ENCODE measurements around the gene KCNJ5.

The KCNJ5 gene

DNA sequence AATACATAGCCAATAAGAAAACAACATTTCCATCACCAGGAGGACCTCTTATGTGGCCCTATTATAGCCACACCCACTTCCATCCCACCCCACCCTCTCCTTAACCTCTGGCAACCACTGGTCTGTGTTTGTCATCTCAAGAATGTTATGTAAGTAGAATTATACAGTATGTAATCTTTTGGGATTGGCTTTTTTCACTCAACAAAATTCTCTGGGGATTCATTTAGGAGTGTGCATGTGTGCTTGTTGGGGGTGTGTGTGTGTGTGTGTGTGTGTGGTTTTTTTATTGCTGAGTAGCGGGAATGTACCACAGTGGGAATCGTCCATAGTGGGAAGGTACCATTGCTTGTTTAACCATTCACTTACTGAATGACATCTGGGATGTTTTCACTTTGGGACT, 5.2 kb downstream of the KCNJ5 start:
- DNase-seq: no peak

- no peak for DNase-seq
Observed at GRCh38 chr11:128897826-128898225, 6.7 kb downstream of the KCNJ5 start.

GRCh38 chr11:128898580-128899344, 7.6 kb downstream of the KCNJ5 start:
- DNase-seq: no peak

DNA sequence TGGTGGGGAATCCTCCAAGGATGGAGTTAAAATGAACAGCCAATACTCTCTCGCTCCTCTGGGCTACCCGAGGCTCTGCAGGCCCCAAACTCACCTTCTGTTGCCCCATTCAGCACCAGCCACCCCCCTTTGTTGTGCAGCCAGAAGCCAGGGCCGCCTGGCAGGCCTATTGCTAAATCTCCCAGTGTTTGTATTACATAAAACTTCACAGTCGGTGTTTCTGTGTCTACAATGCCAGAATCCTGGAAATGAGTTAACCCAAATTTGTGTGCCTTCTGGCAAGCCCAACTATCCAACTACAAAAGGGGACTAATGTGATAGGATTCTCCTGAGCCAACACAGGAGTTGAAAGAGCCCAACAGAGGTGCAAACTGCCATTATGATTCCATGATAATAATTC, 9.3 kb downstream of the KCNJ5 start:
- no peak for DNase-seq

DNA sequence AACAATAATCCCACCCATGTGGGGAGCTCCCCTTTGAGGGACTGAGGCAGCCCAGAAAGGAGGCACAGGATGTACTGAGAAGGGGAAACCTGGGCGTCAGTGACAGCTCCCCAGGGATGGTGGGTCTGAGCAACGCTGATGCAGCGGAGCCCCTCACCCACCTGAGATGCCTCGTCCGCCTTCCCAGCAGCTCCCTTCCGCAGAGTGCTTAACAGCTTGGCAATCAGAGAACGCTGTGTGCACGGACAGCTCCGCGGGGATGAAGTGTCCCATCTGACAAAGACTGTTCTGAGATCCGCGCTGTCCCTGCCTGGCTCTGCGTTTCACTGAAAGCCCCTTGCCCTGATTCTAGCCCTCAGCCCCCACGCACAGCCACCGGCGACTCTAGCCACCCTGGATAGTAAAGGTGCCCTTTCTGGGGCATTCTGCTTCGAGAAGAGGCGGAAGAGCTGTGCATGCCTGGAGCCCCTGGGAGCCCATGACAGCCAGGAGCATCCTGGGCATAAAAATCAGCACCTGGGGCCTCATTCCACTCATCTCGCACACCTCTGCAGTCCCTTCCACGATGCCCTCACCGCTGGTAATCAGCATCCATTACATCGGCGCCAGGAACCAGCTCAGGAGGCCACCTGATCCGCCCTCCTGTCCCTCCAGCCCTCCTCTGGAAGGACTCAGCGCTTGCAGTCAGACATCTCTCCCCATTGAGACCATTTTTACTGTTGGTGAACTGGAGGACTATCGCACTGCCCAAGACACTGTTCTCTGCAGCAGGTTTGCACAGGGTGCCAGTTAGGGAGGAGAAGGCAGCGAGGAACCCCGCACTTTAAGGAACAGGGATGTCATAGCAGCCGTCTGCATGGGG, 10.7 kb downstream of the KCNJ5 start:
- no peak for DNase-seq

DNA sequence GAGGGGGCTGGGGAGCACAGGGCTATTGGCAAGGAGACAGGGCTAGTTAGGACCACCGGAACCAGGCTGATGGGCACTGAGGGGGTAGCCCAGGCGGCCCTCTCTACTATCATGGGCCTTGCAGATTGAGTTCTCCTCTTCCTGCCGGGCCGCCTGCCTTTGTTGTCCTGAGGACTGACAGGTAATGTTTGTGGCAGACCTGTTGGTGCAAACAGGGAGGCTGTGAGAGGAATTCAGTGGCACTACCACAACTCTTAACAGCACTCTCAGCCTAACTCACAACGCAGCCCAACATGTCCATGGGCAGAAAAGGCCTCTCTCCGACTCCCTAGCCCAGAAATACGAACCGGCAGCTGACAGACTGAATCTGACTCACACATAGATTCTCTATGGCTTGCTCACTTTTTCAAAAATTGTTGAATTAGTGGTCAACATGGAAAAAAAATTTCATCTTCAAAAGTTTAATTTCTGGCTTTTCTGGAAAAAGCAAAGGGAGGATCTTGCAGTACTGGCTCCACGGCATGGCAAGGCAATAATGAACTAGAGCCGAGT, 11.4 kb downstream of the KCNJ5 start:
- no peak for DNase-seq

- DNase-seq: no peak
Observed at GRCh38 chr11:128903248-128904061, 12.3 kb downstream of the KCNJ5 start.

- no peak for DNase-seq
Observed at GRCh38 chr11:128904303-128904655, 13.1 kb downstream of the KCNJ5 start.

DNA sequence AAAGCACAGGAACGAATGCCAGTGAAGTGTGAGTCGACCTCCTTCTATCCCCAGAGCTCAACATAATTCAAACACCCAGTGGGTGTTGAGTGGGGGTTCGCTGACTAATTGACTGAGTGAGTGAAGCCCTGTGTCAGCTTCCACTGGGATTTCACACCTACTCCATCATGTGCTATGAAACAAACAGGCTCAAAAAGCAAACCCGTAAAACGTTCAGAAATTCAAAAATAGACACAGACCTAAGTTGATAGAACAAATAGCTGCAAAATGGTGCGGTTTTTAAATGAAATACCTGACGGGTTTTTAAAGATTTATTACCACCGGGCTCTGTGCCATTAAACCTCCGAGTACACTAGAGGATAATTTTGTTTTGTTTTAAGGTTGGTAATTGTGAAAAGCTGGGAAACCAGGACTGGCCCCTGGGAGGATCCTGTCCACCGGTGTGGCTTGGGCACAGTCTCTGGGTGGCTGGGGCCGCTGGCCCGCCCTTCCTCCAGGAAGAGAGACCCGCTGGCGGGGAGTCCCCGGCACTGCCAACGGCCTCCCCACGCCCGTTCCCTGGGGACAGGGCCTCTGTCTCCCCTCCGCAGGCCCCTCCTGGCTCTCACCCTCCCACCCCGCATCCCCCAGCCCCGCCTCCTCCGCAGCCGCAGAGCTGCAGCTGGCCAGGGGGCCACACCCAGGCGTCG, 13.6 kb downstream of the KCNJ5 start:
- DNase-seq: no peak

GRCh38 chr11:128905345-128906184, 14.4 kb downstream of the KCNJ5 start:
- DNase-seq: peak in 3 of 5 experiments; percentile 16 to 51 (median 25)

GRCh38 chr11:128906185-128907050, 15.3 kb downstream of the KCNJ5 start:
- no peak for DNase-seq

GRCh38 chr11:128907585-128907984, 16.4 kb downstream of the KCNJ5 start:
- DNase-seq: no peak

DNA sequence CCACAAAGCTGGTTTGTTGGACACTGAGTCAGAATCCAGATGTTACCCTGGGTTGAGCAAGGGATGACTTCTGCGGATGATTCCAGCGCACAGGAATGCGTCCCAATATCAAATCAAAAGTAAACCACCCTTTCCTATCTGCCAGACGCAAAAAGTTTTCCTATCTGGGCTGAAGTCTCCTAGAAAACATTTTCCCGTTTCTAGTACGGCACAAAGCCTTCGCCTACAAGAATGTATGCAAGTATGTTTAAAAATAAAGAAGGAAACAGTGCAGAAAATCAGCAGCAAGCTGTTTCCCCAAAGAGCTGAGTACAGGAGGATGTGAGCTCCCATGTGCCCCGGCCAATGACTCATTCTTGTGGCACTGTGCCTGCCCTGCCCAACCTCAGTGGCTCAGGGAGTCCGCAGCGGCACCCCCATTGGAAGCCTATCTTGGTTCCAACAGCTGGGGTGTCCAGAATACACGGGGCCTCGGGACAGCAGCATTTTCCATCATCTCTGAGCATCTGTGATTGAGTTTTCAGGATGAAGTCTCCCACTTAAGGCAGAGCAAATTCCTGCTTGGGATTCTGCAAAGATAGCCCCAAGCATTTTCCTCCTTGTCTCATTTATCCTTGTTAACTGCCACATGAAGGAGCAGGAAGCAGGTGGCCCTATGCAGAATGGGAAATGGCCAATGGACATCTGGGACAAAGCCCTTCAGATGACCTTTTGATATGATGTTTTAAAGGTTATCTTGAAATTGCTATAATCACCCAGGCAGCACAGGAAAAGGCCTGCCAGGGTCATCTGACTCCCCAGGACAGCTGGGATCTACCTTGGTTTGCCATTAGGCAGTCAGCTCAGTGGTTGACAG, 17.5 kb downstream of the KCNJ5 start:
- no peak for DNase-seq

- no peak for DNase-seq
Observed at GRCh38 chr11:128909438-128910125, 18.4 kb downstream of the KCNJ5 start.

GRCh38 chr11:128910576-128910975, 19.4 kb downstream of the KCNJ5 start:
- no peak for DNase-seq

DNA sequence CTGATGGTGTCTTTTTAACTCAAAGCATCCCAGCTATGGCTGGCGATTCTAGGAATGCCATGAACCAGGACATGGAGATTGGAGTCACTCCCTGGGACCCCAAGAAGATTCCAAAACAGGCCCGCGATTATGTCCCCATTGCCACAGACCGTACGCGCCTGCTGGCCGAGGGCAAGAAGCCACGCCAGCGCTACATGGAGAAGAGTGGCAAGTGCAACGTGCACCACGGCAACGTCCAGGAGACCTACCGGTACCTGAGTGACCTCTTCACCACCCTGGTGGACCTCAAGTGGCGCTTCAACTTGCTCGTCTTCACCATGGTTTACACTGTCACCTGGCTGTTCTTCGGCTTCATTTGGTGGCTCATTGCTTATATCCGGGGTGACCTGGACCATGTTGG, 20.1 kb downstream of the KCNJ5 start:
- no peak for DNase-seq

- DNase-seq: no peak
Observed at GRCh38 chr11:128911701-128912100, 20.5 kb downstream of the KCNJ5 start.

DNA sequence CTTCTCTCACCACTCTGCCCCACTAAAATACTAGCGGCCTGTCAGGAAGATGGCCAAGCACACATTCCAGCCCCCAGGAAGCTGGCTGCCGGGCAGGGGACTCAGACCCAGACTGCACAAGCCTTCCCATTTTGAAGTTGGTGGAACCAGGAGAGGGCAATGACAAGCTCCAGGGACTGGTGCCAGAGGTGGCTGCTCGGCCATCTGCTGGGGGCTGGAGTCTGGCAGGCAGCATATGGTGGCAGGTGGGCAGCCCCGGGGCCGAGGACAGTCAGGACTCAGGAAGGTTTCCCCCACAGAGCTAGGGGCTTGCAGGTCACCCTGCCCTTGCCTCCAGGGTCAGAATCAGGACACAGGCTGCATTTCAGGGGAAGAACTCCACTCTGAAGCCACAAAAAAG, 22.6 kb downstream of the KCNJ5 start:
- DNase-seq: no peak
